ENCODE data around the gene PSME4.

The PSME4 gene

DNA sequence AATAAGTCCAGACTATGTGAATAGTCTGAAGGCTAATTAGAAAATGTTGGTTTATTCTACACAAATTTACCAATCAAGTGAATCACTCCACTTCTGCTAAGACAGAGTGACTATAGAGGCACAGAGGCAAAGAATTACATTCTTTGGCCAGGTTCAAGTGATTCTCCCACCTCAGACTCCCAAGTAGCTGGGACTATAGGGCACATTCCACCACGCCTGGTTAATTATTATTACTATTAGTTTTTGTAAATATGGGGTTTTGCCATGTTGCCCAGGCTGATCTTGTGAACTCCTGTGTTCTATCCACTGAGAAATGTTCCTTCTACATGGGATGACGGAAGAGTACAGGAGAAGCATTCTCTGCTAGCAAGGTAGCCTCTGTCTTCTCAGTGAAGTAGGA, 37.6 kb upstream of the PSME4 start:
- TF ChIP-seq ZFX (IDR thresholded peaks at IDR 0.05; ENCODE audit: borderline replicate concordance) (no peak), CTCF (IDR thresholded peaks at IDR 0.05) (no peak)
- H3K27ac ChIP-seq: no peak overlapping the region

GRCh38 chr2:54000524-54000923, 29.7 kb upstream of the PSME4 start:
- H3K27ac ChIP-seq: no peak overlapping the region
- no peak for TF ChIP-seq ZFX (IDR thresholded peaks at IDR 0.05; ENCODE audit: borderline replicate concordance)

- no peak for TF ChIP-seq ZFX (IDR thresholded peaks at IDR 0.05; ENCODE audit: borderline replicate concordance)
- TF ChIP-seq CTCF (IDR thresholded peaks at IDR 0.05): no peak
- no peak overlapping the region for H3K27ac ChIP-seq
Measured at GRCh38 chr2:54000122-54000521, 29.3 kb upstream of the PSME4 start.

DNA sequence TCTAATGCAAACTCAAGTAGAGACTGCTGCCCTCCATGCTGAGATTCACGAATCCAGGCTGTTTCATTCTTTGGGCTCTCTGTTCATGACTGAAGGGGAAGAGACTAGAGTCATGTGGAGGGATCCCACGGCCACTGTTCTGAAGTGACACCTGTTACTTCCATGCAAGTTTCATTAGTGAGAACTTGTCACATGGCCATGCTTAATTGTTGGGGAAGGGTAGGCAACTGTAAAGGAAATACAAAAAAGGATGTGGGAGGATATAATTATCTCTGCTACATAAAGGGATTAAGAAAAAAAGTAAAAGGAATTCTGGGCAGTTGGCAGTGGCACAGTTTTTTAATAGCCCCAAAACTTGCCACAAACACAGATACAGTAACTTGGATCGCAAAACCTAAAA, 28.0 kb upstream of the PSME4 start:
- no peak overlapping the region for H3K27ac ChIP-seq

GRCh38 chr2:53994818-53995808, 24.3 kb upstream of the PSME4 start:
- TF ChIP-seq ZFX (IDR thresholded peaks at IDR 0.05; ENCODE audit: borderline replicate concordance) (no peak), CTCF (IDR thresholded peaks at IDR 0.05) (no peak)
- no peak overlapping the region for H3K27ac ChIP-seq

More for the DNA sequence above, 28.0 kb upstream of the PSME4 start:
- TF ChIP-seq CTCF (IDR thresholded peaks at IDR 0.05) (no peak), ZFX (IDR thresholded peaks at IDR 0.05; ENCODE audit: borderline replicate concordance) (no peak)

DNA sequence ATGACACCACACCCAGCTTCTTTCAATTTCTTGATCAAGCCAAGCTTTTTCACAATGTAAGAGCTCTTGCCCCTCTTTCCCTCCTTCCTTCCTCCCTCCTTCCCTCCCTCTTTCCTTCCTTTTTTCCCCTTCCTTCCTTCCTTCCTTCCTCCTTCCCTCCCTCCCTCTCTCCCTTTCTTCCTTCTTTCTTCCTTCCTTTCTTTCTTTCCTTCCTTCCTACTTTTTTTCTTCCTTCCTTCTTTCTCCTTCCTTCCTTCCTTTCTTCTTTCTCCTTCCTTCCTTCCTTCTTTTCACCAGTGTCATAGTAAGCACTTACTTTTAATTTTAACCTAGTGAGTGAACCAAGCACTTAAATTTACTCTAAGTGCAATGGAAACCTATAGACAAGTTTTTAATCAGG, 21.2 kb upstream of the PSME4 start:
- TF ChIP-seq CTCF (IDR thresholded peaks at IDR 0.05) (no peak), ZFX (IDR thresholded peaks at IDR 0.05; ENCODE audit: borderline replicate concordance) (no peak)
- no peak overlapping the region for H3K27ac ChIP-seq

DNA sequence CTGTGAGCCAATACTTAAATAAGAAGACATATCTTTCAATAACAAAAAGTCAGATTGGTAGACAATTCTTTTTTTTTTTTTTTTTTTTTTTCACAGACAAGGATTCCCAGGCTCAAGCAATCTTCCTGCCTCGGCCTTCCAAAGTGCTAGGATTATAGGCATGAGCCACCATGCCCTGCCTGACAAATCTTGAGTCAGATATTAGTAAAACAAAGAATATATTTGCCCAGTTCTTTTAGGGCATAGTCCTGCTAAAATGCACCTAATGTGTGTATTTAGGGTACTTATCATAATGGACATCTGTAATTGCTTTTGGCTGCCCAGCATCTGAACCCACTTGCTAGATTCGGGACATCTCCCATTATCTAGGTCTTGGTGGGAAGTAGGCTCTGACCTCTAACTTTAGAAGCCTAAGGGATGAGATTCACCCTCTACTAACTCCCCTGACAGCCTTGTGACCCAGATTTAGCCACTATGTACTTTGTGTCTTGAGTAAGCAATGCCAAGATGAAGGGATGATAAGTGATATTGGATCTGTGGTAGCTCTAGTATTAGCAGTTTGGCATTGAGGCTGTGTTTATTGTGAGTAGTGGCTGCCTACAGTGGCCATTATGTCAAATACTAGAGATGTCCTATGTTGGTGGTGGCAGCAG, 18.5 kb upstream of the PSME4 start:
- no peak for TF ChIP-seq ZFX (IDR thresholded peaks at IDR 0.05; ENCODE audit: borderline replicate concordance)
- no peak for TF ChIP-seq CTCF (IDR thresholded peaks at IDR 0.05)
- H3K27ac ChIP-seq: no peak overlapping the region
